GM20000 (cell line): ENCODE data around the gene PADI6.

Experiments used
- DNase-seq: peaks from one replicate; pipeline ENCODE4 v3.0.0; 2012; ENCODE audit warnings: low spot score
- CTCF ChIP-seq: IDR thresholded peaks from 2 replicates; pipeline ENCODE4 v1.5.1; 2012; ENCODE audit warnings: mild to moderate bottlenecking, control low read depth; ENCODE audit errors: extremely low read depth, missing control alignments

The PADI6 gene

GRCh38 chr1:17350083-17350482 is 21.9 kb upstream of the PADI6 start:
- DNase-seq: no peak
- no peak for TF ChIP-seq CTCF

DNA sequence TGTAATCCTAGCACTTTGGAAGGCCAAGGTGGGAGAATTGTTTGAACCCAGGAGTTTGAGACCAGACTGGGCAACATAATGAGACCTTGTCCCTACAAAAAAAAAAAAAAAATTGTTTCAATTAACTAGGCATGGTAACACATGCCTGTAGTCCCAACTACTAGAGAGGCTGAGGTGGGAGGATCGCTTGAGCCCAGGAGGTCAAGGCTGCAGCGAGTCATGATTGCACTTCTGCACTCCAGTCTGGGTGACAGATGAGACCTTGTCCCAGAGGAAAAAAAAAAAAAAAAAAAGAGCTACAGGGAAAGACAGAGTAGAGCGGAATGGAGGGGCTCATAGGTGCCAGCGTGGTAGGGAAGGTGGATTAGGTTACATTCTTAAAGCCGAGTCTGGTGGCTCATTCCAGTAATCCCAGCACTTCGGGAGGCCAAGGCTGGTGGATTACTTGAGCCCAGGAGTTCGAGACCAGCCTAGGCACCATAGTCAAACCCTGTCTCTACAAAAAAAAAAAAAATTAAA is 21.0 kb upstream of the PADI6 start:
- TF ChIP-seq CTCF: no peak
- no peak for DNase-seq

DNA sequence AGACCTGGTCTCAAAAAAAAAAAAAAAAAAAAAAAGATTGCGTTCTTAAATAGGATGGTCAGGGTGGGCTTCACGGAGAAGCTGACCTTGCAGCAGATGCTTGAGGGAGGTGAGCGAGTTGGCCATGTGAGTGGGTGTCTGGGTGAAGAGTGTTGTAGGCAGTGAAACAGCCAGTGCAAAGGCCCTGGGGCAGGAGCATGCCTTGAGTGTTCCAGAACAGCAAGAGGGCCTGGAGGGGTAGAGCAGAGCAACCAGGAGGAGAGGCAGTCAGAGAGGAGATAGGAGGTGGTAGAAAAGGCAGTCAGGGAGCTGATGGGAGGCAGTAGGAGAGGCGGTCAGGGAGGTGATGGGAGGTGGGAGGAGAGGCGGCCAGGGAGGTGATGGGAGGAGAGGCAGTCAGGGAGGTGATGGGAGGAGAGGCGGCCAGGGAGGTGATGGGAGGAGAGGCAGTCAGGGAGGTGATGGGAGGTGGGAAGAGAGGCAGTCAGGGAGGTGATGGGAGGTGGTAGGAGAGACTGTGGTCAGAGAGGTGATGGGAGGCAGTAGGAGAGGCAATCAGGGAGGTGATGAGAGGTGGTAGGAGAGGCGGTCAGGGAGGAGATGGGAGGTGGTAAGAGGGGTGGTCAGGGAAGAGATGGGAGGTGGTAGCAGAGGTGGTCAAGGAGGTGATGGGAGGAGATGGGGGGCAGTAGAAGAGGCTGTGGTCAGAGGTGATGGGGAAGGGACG is 20.2 kb upstream of the PADI6 start:
- TF ChIP-seq CTCF: no peak
- DNase-seq: no peak

- TF ChIP-seq CTCF: no peak
- DNase-seq: no peak
These were observed 19.5 kb upstream of the PADI6 start for GRCh38 chr1:17352419-17352909.

GRCh38 chr1:17355898-17356297 is 16.1 kb upstream of the PADI6 start:
- DNase-seq: no peak
- TF ChIP-seq CTCF: no peak

- no peak for TF ChIP-seq CTCF
- no peak for DNase-seq
These were observed 15.5 kb upstream of the PADI6 start for GRCh38 chr1:17356387-17357026.

- TF ChIP-seq CTCF: no peak
- DNase-seq: no peak
These were observed 13.4 kb upstream of the PADI6 start for GRCh38 chr1:17358557-17358956.
